ENCODE measurements around the gene MTAP.
A peak's percentile ranks its signal among the peaks of the same experiment; 100 is the strongest.

The MTAP gene

DNA sequence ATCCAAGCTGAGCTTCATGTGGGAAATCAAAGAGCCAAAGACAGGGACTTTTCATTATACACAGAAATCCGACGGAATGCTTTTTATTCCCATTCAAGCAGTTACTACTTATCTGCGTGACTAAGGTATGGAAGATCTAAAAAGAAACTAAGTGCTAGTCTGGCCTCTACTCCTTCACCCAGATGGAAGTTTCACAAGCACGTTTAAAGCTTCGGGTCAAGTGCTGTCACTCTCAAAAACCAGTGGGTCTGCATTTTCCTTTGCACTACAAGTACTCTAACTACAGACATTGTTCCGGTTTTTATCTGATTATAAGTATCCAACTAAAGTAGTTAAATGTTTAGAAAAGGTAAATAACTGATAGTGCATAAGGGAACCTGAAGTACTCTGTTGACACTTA lies 13.7 kb upstream of the MTAP start:
- no peak for DNase-seq (ENCODE audit: low spot score)
- H3K27ac ChIP-seq: no peak overlapping the region
- no peak overlapping the region for H3K4me3 ChIP-seq
- no peak for TF ChIP-seq CTCF (IDR thresholded peaks at IDR 0.05)

DNA sequence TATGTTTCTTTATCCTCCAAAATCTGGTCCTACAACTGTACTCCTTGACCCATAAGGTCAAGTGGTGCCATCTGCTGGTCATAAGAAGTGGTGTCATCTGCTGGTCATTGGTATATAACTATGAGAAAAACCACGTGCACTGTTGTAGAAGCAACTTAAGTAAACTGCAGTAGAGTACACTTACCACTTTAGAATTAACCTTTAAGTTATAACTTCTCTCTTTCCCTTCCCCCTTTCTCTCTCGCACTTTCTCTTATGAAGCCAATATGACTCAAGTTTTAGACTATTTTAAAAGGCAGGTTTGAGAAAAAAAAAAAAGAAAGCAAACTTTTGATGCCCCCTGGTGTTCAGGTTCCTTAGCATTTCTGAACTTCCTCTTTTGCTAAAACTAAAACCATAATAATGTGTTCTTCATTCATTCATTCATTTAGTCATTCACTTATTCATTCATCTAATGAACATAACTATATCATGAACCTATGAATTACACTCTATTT lies 12.8 kb upstream of the MTAP start:
- Histone ChIP-seq H3K27ac (no peak overlapping the region), H3K4me3 (peak overlapping the region; percentile 57)
- TF ChIP-seq CTCF (IDR thresholded peaks at IDR 0.05): peak; percentile 75
- no peak for DNase-seq (ENCODE audit: low spot score)

GRCh38 chr9:21795483-21795882 lies 7.0 kb upstream of the MTAP start:
- TF ChIP-seq CTCF (IDR thresholded peaks at IDR 0.05): no peak
- Histone ChIP-seq H3K27ac (no peak overlapping the region), H3K4me3 (no peak overlapping the region)
- DNase-seq (ENCODE audit: low spot score): no peak

GRCh38 chr9:21796768-21797167 lies 5.7 kb upstream of the MTAP start:
- H3K4me3 ChIP-seq: no peak overlapping the region
- no peak for DNase-seq (ENCODE audit: low spot score)
- no peak for TF ChIP-seq CTCF (IDR thresholded peaks at IDR 0.05)
- H3K27ac ChIP-seq: no peak overlapping the region

- Histone ChIP-seq H3K4me3 (peak overlapping the region; percentile 94), H3K27ac (peak overlapping the region; percentile 81 to 95)
- TF ChIP-seq CTCF (IDR thresholded peaks at IDR 0.05): no peak
- no peak for DNase-seq (ENCODE audit: low spot score)
These were observed 1.3 kb upstream of the MTAP start for GRCh38 chr9:21800931-21801682.

DNA sequence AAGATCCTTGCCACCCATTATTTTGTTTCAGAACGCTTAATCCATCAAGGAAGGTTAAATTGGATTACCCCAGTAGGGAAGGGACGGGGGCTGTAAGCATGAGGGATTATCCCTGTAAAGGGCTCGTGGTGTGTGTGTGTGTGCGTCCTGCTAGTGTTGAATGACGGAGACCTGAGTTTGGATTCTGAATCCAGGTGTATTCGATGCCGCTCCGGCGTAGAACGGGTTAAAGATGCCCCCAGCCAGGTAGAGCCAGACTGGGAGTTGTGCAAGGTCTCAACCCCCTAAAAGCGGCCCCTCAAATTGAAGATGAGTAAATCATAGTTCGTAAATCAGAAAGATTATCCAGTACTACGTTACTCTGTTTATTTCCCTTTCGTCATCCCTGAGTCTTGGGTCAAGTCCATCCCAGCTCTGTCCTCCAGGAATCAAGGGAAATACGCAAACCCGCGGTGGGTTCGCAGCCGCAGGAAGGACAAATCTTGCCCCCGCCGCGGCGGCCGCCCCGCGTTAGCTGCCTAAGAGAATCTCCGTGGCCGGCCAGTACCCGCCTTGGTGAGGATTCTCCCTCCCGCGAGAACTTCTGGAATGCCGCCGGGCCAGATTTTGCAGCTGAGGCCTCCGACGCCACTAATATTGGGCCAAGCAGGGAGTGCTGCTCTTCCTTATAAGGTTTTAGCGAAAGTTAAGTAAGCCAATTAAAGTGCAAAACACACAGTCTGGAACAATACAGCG lies 586 bp upstream of the MTAP start:
- Histone ChIP-seq H3K4me3 (peak overlapping the region; percentile 94), H3K27ac (peak overlapping the region; percentile 81 to 95)
- peak; percentile 85 for DNase-seq (ENCODE audit: low spot score)
- TF ChIP-seq CTCF (IDR thresholded peaks at IDR 0.05): no peak

Data from coronary artery (tissue), 2 donors.